GM12891 (cell line): ENCODE results near the gene DMD.

ENCODE experiments used
- PAX5 ChIP-seq: IDR thresholded peaks from 2 replicates; pipeline ENCODE4 v1.6.1; 2011; ENCODE audit warnings: low read length, moderate library complexity, mild to moderate bottlenecking; ENCODE audit not compliant: insufficient read depth, severe bottlenecking
- POLR2A ChIP-seq: IDR thresholded peaks from 2 replicates; pipeline ENCODE4 v1.6.1; 2011; ENCODE audit warnings: low read depth, low read length, control low read depth
- POLR2AphosphoS5 ChIP-seq: IDR thresholded peaks from 2 replicates; pipeline ENCODE4 v1.6.1; 2011; ENCODE audit warnings: low read depth, low read length, control low read depth
- SPI1 ChIP-seq: IDR thresholded peaks from 2 replicates; pipeline ENCODE4 v1.6.1; 2011; ENCODE audit warnings: low read depth, low read length, control low read depth
- TAF1 ChIP-seq: IDR thresholded peaks from 2 replicates; pipeline ENCODE4 v1.6.1; 2011; ENCODE audit warnings: low read depth, low read length, control low read depth

GRCh38 chrX:31258166-31258565, 1953.2 kb downstream of the DMD start:
- TF ChIP-seq POLR2A: no peak
- TF ChIP-seq TAF1: no peak
- TF ChIP-seq POLR2AphosphoS5: no peak
- TF ChIP-seq PAX5: no peak
- TF ChIP-seq SPI1: no peak
